T47D (cell line): ENCODE data around the gene PPM1L.

Experiments
- DNase-seq, 2 experiments: peaks; one replicate each; pipeline versions ENCODE4 v3.0.0 to v3.0.0-alpha.2; 2011 to 2012; ENCODE audit warnings: low read depth in 1 of 2, low spot score in 1 of 2
- JUND ChIP-seq: IDR thresholded peaks from 2 replicates; pipeline ENCODE4 v1.6.1; 2012; ENCODE audit warnings: low read depth
- in situ Hi-C: cut with HindIII; loops from 2 replicates; pipeline ENCODE4 v1.10.0; 2016; ENCODE audit warnings: low sequenced_read_pairs, low pct_unique_long_range_greater_than_20kb

PPM1L gene

DNA sequence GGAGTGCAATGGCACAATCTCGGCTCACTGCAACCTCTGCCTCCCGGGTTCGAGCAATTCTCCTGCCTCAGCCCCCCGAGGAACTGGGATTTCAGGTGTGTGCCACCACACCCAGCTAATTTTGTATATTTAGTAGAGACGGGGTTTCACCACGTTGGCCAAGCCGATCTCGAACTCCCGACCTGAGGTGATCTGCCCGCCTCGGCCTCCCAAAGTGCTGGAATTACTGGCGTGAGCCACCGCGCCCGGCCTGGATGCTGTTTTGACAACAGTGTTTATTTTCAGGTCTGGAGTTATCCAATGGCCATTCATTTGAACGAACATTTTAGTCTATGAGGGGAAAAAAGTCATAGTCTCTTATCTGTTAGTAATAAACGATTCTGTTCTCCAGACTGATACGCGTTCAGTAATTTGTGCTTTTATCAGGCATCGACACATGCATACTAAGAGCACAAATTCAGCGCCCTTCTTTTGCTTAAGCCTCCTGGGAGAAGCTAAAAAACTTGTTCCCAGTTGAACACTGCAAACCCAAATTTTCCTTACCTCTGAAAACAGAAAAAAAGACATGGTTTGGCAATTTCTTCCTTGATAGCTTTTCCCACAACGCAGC is 347.9 kb downstream of the PPM1L start:
- in situ Hi-C loops, result no loop called here
- TF ChIP-seq JUND, result no peak
- DNase-seq, result no peak

DNA sequence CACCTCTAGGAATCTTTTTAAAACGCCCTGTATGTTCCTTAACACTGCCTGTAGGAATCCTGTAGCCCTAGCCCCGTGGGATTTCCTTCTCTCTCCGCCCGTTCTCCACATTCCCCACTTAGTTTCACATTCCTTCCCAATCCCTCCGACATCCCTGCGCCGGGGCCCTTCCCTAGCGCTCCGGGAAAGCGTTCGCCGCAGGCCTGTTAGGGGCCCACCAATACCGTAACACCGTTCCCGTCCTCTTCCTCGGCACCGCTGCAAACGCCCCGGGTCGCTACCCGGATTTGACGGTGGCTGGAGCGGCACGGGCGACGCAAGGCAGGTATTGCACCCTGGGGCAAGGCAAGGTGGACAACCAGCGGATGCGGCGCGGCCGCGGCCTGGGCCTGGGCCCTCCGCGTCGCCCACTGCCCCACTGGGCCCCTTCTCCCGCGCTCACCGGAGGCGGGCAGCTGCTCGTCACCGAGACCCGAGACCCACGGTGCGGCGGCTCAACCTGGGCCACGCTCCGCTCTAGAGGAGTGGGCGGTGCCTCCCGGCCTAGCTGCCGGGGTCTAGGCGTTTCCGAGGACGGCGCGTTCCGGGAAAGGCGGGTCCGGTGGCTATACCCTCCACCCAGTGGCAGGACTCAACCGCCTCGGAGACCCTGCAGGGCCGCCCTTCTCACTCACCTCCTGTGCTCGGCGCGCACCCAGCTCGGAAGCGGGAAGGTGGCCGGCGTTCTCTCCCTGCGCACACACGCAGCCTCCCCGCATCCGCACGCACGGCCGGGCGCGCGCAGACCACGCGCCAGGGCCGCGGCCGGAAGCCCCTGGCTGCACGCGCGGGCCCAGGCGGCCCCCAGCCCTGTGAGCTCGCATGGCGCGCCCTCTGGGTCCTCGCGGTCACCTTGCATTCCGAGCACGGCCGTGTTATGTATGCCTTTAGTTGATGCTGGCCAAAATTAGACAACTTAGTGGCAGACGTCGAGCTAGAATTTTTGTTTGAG is 348.8 kb downstream of the PPM1L start, which contains the start of gene B3GALNT1:
B3GALNT1 (minus strand) TSS at position 789 of the 991 bp plus-strand sequence. CDS start 18,595 bp downstream, outside the sequence.
- in situ Hi-C loops, result no loop called here

DNA sequence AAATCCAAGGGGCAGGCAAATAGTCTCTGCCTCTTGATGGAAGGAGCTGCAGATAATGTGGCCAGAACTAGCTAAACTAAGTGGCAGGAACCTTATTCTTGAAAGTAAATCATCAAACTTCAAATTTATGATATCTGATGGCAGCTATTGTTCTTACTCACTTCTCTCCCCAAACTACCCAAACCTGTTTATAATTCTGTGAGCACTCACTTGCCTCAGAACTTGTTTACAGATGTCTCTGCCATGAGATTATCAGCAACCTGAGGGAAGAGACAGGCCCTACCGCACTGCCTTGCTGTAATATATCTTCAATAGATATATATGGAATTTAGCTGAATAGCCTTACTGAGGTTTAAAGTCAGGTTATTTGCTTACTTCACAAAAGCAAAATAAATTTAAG is 351.3 kb downstream of the PPM1L start:
- no peak for TF ChIP-seq JUND
- in situ Hi-C loops, result no loop called here
- peak in 1 of 2 experiments; percentile 49 for DNase-seq

More for the DNA sequence above, 348.8 kb downstream of the PPM1L start, which contains the start of gene B3GALNT1:
- TF ChIP-seq JUND, result no peak
- DNase-seq, result peak; percentile 76 to 79

DNA sequence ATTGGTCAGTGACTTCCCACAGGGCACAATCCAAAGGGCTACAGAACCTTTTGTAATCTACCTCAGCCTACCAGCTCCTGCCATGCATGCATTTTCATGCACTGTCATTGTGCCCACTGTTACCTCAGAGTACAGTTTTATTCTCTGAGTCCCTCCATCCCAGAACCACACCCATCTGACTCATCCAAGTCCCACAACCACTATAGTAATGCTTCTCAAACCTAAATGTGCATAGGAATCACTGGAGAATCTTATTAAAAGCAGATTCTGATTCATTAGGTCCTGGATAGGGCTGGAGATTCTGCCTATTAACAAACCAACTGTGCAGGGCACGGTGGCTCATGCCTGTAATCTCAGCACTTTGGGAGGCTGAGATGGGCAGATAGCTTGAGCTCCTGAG is 352.8 kb downstream of the PPM1L start:
- in situ Hi-C loops, result no loop called here
- no peak for TF ChIP-seq JUND
- no peak for DNase-seq

DNA sequence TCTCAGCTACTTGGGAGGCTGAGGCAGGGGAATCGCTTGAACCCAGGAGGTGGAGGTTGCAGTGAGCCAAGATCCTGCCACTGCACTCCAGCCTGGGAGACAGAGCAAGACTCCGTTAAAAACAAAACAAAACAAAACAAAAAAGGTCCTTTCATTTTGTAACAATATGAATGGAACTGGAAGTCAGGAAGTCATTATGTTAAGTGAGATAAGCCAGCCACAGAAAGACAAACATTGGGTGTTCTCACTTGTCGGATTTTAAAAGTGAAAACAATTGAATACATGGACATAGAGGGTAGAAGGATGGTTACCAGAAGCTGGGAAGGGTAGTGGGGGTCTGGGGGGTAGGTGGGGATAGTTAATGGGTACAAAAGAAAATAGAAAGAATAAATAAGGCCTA is 361.6 kb downstream of the PPM1L start:
- no peak for TF ChIP-seq JUND
- in situ Hi-C loops, result no loop called here
- no peak for DNase-seq

DNA sequence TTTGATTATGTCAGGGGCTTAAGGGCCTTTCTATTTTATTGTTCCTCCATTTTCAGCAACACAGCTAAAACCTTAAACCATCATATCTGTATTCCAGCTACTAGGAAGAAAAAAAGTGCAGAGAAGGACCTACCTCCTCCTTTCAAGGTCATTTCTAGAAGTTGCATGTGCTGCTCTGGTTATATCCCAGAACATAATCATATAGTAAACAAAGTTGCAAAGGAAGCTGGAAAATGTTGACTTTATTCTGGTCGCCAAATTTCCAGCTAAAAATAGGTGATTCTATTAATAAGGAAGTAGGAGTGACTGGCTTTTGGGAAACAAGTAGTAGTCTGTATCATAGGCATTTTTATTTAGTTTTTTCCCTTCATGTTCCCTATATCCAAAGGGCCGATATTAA is 370.5 kb downstream of the PPM1L start:
- in situ Hi-C loops, result no loop called here
- no peak for DNase-seq
- no peak for TF ChIP-seq JUND
